ENCODE measurements around the gene CRAMP1.
A peak's percentile ranks its signal among the peaks of the same experiment; 100 is the strongest.

Gene CRAMP1

DNA sequence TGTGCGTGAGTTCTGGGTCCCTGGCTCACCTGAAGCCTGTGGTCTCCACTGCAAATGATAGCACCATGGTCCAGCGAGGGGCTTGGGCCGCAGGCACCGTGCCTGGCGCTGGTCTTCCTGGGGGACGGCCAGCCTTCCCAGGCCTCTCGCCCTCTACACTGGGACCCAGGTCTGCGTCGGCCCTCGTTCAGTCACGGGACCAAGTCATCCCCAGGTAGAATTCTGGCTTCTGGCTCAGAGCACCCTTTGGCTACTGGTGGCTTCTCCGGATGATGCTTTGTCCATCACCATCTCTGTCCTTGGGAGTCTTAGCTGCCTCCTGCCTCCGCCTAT, 20.4 kb downstream of the CRAMP1 start:
- no peak for FAIRE-seq
- DNase-seq (ENCODE audit: insufficient read length, low spot score) = no peak

DNA sequence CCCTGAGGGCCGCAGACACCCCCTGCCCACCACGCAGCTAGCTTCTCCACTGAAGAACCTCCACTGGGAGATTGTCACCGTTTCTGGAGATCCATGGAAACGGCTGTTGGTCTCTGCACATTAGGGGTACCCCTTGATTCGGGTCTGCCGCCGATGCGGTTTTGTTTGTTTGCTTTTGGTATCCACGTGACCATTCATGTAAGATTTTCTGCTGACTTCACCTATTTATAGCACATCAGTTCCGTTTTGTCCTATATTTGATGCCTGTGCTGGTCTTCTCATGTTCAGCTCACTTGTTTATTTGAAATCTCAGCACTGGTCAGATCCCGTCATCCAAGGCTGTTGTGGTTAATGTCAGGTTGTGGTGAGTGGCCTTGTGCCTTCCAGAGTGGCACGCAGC, 21.1 kb downstream of the CRAMP1 start:
- DNase-seq (ENCODE audit: insufficient read length, low spot score) = no peak

DNA sequence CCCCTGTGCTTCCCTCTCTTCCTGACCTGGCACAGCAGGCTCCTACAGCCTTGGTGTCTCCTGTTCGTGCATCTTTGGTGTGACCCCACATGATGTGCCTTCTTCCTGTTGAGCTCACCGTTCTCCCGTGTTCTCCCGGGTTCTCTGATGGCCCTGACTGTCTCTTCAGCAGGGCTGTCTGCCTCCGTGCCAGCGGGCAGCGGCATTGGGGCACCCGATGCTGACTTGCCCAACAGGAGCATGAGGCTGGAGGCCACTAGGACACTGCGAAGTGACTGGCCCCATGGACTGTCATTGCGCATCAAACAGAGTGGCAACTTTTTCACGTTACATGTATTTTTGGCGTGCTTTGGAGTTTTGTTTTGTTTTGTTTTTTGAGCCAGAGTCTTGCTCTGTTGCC, 22.4 kb downstream of the CRAMP1 start:
- no peak for FAIRE-seq

More for the DNA sequence above, 21.1 kb downstream of the CRAMP1 start:
- FAIRE-seq = no peak

GRCh38 chr16:1635070-1635469, 22.9 kb downstream of the CRAMP1 start:
- FAIRE-seq (no peak), DNase-seq (ENCODE audit: insufficient read length, low spot score) (no peak)

More for the DNA sequence above, 22.4 kb downstream of the CRAMP1 start:
- DNase-seq (ENCODE audit: insufficient read length, low spot score) = no peak

DNA sequence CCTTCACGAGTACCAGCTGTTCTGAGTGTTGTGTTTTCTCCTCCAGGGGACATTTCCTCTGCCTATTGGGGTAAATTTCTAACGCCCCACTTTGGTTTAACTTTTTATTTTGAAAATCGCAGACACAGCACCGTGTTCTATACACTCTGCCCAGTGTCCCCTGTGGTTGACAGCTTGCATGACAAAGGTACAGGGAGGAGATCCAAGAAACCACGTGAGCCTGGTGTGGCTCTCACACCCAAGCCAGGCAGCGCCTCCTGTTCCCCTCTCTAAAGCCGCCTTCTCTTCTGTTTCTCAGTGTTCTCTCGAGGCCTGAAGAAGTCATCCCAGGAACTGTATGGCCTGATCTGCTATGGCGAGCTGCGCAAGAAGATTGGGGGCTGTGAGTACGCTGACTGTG, 25.4 kb downstream of the CRAMP1 start:
- DNase-seq (ENCODE audit: insufficient read length, low spot score) = no peak
- no peak for FAIRE-seq

- no peak for FAIRE-seq
- DNase-seq (ENCODE audit: insufficient read length, low spot score) = no peak
These were observed 26.6 kb downstream of the CRAMP1 start for GRCh38 chr16:1638757-1639156.

DNA sequence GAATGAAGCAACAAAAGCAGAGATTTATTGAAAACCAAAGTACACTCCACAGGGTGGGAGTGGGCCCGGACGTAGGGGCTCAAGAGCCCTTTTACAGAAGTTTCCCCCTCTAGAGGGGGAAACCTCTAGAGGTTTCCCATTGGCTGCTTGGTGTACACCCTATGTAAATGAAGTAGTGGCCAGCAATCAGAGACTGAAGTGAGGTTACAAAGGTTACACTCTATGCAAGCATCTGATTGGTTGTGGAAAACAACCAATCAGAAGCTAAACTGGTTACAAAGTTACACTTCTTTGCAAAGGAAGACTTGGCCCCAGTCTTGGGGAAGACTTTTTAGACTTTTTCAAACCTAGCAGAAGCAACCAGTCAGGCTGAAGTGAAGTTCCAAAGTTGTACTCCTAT, 27.1 kb downstream of the CRAMP1 start:
- no peak for FAIRE-seq
- no peak for DNase-seq (ENCODE audit: insufficient read length, low spot score)

DNA sequence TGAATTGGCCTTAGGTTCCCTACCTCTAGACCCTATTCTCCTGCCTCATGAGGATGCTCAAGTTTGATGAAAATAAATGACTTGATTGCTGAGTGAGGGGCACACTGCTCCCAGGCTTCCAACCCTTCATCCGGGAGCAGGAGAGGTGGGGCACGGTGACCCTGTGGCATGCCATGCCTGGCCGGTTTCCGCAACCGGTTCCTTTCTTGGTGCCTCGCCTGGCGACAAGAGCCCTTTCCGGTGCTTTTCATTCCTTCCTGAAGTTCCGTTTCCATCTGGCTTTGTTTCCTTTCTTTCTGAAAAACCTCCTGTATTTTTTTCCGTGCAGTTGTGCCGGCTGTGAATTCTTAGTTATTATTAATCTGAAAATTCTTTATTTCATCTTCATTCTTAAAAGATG, 27.7 kb downstream of the CRAMP1 start:
- no peak for FAIRE-seq
- DNase-seq (ENCODE audit: insufficient read length, low spot score) = no peak

DNA sequence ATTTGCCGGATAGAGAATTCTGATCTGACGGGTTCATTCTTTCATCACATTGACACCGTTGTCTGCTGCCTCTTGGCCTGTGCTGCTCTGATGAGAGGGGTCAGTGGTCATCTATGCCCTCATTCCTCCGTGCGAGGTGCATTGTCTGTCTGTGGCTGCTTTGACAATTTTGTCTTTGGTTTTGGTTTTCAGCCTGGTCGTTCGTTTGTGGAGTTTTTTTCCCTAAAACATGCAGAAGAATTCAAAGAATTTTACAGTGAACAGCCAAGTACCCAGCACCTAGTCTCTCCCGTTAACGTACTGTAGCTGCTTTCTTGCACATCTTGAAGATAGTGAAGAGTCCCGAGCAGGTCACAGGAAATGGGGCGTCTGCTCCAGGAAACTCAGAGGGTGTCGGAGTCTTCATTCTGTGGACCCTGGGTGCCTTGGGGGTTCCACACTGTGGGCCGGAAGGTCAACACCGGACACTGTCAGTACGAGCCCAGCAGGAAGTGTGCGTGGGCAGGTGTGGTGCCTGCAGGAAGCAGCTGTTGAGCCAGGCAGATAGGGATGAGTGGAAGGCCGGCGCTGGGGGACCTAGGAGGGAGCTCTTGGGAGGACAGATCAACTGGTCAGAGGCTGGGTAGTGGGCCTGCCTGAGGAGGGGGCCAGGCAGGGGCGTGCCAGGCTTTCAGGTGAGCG, 28.2 kb downstream of the CRAMP1 start:
- FAIRE-seq (no peak), DNase-seq (ENCODE audit: insufficient read length, low spot score) (no peak)

GRCh38 chr16:1641261-1641660, 29.1 kb downstream of the CRAMP1 start:
- DNase-seq (ENCODE audit: insufficient read length, low spot score) (no peak), FAIRE-seq (no peak)

DNA sequence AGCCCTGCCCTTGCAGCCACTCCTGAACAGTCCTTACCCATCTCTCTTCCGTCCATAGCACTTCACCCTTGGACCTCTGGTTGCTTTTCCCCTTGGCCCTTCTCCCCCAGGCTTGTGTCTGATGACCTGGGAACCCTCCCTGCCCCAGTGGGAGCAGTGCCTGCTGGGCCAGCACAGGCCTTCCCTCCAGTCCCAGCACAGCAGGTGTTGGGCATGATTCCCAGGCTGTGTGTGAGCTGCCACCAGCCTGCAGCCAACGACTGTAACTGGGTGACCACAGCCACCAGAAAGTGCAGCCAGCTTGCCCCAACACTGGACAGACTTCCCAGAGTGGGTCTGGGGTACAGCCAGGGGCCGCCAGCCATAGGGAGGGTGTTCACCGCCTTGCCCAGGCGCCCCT, 30.0 kb downstream of the CRAMP1 start:
- FAIRE-seq (no peak), DNase-seq (ENCODE audit: insufficient read length, low spot score) (no peak)

DNA sequence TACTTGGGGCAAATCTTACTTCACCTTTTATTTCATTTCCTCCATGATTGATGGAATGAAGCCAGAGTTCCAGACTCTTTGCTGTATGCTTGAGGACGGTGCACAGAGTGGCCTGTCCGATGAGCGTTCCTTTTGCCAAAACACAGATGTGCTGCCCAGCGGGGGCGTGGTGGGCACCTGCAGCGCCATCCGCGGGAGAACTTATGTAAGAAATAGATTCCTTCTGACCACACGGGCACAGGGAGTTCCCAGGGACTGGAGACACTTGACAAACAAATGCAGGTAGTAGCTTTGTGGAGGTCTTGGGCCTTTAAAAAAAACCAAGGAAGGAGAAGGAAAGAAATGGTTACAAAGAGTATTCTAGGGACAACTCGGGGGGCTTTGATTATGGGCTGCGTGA, 30.6 kb downstream of the CRAMP1 start:
- no peak for FAIRE-seq

DNA sequence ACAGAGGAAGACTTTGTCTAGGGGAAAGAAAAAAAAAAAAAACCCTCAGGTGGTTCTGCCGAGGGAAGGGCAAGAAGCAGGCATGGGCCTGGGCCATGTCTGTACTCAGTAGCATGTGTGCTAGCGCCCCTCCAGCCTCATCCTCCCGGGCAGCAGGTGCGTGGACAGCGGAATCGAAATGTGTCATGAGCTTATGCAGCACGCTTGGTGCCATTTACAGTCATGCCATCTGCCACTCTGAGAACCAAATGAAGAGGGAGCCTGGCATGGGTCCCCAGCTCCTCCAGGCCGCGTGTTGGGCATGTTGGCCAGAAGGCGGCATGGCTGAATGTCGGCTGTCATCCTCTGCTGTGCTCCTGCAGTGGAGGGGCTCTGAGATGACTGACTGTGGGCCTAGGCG, 31.4 kb downstream of the CRAMP1 start:
- DNase-seq (ENCODE audit: insufficient read length, low spot score) = no peak
- FAIRE-seq = no peak

More for the DNA sequence above, 30.6 kb downstream of the CRAMP1 start:
- no peak for DNase-seq (ENCODE audit: insufficient read length, low spot score)

- DNase-seq (ENCODE audit: insufficient read length, low spot score) (no peak), FAIRE-seq (no peak)
These were observed 33.9 kb downstream of the CRAMP1 start for GRCh38 chr16:1645914-1646525.

DNA sequence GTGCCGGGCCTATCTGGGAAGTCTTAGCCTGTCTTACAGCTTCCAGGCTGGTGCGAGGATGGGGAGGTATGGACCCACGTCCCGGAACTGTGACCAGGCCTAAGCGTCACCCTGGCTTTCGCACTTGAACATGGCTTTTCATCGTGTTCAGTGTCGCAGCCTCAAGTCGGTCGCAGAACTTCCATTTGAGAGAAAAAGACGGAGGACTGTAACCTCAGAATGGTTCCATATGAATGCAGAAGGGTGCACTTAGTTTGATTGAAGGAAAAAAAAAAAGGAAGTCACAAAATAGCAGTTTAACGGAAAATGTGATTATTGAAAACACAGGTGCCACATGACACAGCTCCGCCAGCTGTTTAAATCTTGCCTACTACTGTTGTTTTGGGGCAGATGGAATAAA, 35.7 kb downstream of the CRAMP1 start:
- FAIRE-seq (no peak), DNase-seq (ENCODE audit: insufficient read length, low spot score) (no peak)

DNA sequence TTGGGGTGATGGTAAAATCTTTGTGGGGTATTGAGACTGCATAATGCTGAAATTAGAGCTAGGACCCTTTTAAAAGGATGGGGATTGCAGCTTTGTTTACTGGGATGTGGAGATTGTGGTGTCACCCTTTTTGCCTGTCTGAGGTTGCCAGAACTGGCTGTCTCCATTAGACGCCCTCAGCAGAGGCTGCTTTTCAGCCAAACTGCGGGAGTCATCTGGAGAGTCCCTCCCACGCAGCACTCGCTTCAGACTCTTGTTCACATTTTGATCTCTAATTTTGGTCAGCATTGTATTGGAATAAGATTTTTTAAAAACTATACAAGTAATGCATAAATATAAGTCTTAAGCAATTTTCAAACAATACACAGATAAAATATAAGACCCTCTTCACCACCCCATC, 38.0 kb downstream of the CRAMP1 start:
- FAIRE-seq (no peak), DNase-seq (ENCODE audit: insufficient read length, low spot score) (no peak)

- DNase-seq (ENCODE audit: insufficient read length, low spot score) (no peak), FAIRE-seq (peak; percentile 58)
These were observed 39.2 kb downstream of the CRAMP1 start for GRCh38 chr16:1651094-1651973.

- peak; percentile 13 for DNase-seq (ENCODE audit: insufficient read length, low spot score)
- no peak for FAIRE-seq
These were observed 39.8 kb downstream of the CRAMP1 start for GRCh38 chr16:1651974-1652312.

DNA sequence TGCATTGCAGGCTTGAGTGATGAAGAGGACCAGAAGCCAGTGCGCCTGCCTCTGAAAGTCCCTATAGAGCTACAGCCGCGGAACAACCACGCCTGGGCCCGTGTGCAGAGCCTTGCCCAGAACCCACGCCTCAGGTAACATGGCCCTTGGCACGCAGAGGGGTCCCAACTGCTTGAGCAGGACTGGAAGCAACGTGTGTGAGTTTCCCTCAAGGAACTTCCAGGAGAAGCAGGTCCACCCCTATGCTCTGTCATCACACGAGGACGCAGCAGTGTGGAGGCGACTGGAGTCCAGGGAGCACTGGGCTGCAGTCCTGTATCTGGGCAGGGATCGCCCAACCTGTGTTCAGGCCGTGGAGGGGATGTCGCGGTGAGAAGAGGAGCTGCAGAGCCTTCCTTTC, 40.9 kb downstream of the CRAMP1 start:
- no peak for FAIRE-seq
- DNase-seq (ENCODE audit: insufficient read length, low spot score) = no peak

DNA sequence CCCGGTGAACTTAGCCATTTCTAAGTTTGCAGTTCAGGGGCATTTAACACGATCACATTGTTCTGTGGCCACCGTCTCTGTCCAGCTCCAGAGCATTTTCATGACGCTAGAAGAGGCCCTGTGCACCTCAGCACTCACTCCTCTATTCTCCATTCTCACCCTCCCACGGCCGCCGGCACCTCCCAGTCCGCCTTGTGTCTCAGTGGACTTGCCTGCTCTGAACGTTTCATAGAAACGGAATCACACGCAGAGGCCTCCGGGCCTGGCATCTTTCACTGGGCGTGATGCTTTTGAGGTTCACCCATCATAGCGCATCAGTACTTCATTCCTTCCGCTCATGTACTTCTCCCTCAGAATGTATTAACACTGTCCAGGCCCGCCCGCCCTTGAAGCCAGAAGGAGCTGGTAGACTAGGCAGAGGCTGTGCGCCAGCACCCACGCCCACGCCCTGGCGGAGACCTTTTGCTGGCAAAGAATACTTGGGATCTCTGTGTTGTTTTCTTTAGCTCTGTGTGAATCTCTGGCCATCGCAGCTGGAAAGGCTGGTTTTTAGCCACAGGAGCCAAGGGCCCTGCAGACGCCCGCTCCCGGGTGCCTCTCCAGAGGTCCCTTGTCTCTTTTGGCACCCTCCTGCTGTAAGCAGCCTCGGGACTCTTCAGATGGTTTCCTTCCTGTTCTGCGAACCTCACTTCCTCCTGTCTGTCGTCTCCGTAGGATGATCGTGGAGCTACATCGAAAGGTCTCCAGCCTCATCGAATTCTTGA, 42.5 kb downstream of the CRAMP1 start:
- FAIRE-seq = no peak
- DNase-seq (ENCODE audit: insufficient read length, low spot score) = no peak

DNA sequence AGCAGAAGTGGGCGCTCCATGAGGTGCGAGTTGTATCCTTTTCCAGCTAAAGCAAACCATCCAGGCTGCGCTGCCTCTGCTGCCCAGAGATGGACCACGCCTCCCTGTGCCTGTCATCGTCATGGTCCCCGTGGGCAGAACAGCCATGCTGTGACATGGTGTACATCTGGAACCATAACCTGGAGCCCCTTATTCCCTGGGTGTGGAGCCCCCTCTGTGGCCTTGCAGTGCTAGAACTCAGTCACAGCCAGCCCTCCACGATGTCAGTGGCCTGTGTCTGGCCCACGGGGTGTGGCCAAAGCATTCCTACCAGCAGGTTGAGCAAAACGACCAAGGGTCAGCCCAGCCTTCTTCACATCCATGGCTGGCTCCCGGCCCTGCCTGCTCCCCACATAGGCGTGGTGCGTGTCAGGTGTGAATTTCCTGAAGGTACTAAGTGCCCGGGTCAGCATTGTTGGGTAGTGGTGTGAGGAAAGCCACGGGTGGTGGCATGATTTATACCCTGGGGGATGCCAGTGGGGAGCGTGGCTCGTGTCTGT, 43.2 kb downstream of the CRAMP1 start:
- DNase-seq (ENCODE audit: insufficient read length, low spot score) = no peak
- no peak for FAIRE-seq
